ENCODE results near the gene FAM83F. TPM values are rescaled to one million over a fixed set of nuclear protein-coding genes. Genes with fewer than 3 reads are reported as not detected.
A peak's percentile ranks its signal among the peaks of the same experiment; 100 is the strongest.

The FAM83F gene
- total RNA-seq, 2 donors from 2014 or later, result 0.42 TPM; not detected in 1

GRCh38 chr22:40027191-40028097 is 32.7 kb downstream of the FAM83F start:
- intact Hi-C loops (cut with DNase I), result loop anchor here in 1 of 2 donors (5.0 kb wide), 1 partner anchor 490 kb away; no protein-coding TSS in a partner anchor
- DNase-seq (ENCODE audit: low spot score), result no peak

GRCh38 chr22:40028098-40028425 is 33.3 kb downstream of the FAM83F start:
- intact Hi-C loops (cut with DNase I), result loop anchor here in 1 of 2 donors (5.0 kb wide), 1 partner anchor 491 kb away; no protein-coding TSS in a partner anchor
- peak; percentile 52 for DNase-seq (ENCODE audit: low spot score)

- intact Hi-C loops (cut with DNase I), result loop anchor here in 1 of 2 donors (5.0 kb wide), 1 partner anchor 492 kb away; no protein-coding TSS in a partner anchor
- peak; percentile 76 for DNase-seq (ENCODE audit: low spot score)
Measured at GRCh38 chr22:40029189-40029890, 34.6 kb downstream of the FAM83F start.

GRCh38 chr22:40030026-40030757 is 35.4 kb downstream of the FAM83F start:
- intact Hi-C loops (cut with DNase I), result loop anchor here in 1 of 2 donors (5.0 kb wide), 1 partner anchor 493 kb away; no protein-coding TSS in a partner anchor
- DNase-seq (ENCODE audit: low spot score), result peak; percentile 62

- intact Hi-C loops (cut with DNase I), result loop anchor here in 1 of 2 donors (5.0 kb wide), 1 partner anchor 493 kb away; no protein-coding TSS in a partner anchor
- peak; percentile 64 for DNase-seq (ENCODE audit: low spot score)
Measured at GRCh38 chr22:40030758-40031095, 36.0 kb downstream of the FAM83F start.

GRCh38 chr22:40031766-40032470 is 37.2 kb downstream of the FAM83F start:
- peak; percentile 79 for DNase-seq (ENCODE audit: low spot score)
- intact Hi-C loops (cut with DNase I), result loop anchor here in 1 of 2 donors (5.0 kb wide), 1 partner anchor 495 kb away; no protein-coding TSS in a partner anchor

GRCh38 chr22:40033586-40034380 is 39.0 kb downstream of the FAM83F start:
- DNase-seq (ENCODE audit: low spot score), result peak; percentile 51
- intact Hi-C loops (cut with DNase I), result loop anchor here in 1 of 2 donors (5.0 kb wide), 1 partner anchor 496 kb away; no protein-coding TSS in a partner anchor

- peak; percentile 36 for DNase-seq (ENCODE audit: low spot score)
- intact Hi-C loops (cut with DNase I), result no loop called here
Measured at GRCh38 chr22:40035351-40035750, 40.6 kb downstream of the FAM83F start.

GRCh38 chr22:40036126-40036525 is 41.4 kb downstream of the FAM83F start:
- peak; percentile 50 for DNase-seq (ENCODE audit: low spot score)
- intact Hi-C loops (cut with DNase I), result no loop called here

GRCh38 chr22:40036591-40037225 is 42.0 kb downstream of the FAM83F start:
- DNase-seq (ENCODE audit: low spot score), result no peak

GRCh38 chr22:40037320-40037719 is 42.6 kb downstream of the FAM83F start:
- DNase-seq (ENCODE audit: low spot score), result no peak
- intact Hi-C loops (cut with DNase I), result no loop called here

More at GRCh38 chr22:40036591-40037225, 42.0 kb downstream of the FAM83F start:
- intact Hi-C loops (cut with DNase I), result no loop called here

GRCh38 chr22:40039482-40040115 is 44.8 kb downstream of the FAM83F start:
- DNase-seq (ENCODE audit: low spot score), result no peak
- intact Hi-C loops (cut with DNase I), result loop anchor here in 1 of 2 donors (10.0 kb wide), 1 partner anchor 305 kb away; the partner anchor contains the start of gene ADSL

- peak; percentile 64 for DNase-seq (ENCODE audit: low spot score)
- intact Hi-C loops (cut with DNase I), result loop anchor here in 1 of 2 donors (10.0 kb wide), 1 partner anchor 304 kb away; the partner anchor contains the start of gene ADSL
Measured at GRCh38 chr22:40040927-40041326, 46.2 kb downstream of the FAM83F start.

- DNase-seq (ENCODE audit: low spot score), result peak; percentile 36
- intact Hi-C loops (cut with DNase I), result loop anchor here in 1 of 2 donors (10.0 kb wide), 1 partner anchor 303 kb away; the partner anchor contains the start of gene ADSL
Measured at GRCh38 chr22:40041366-40042137, 46.8 kb downstream of the FAM83F start.

GRCh38 chr22:40042312-40042711 is 47.6 kb downstream of the FAM83F start:
- DNase-seq (ENCODE audit: low spot score), result peak; percentile 11
- intact Hi-C loops (cut with DNase I), result loop anchor here in 1 of 2 donors (10.0 kb wide), 1 partner anchor 302 kb away; the partner anchor contains the start of gene ADSL

- DNase-seq (ENCODE audit: low spot score), result peak; percentile 80
- intact Hi-C loops (cut with DNase I), result loop anchor here in 1 of 2 donors (10.0 kb wide), 1 partner anchor 302 kb away; the partner anchor contains the start of gene ADSL
Measured at GRCh38 chr22:40043081-40043480, 48.3 kb downstream of the FAM83F start.

Data from posterior vena cava (tissue), 2 donors.